GM12878 (cell line): Measurements from ENCODE around the gene CREB3. TPM values are rescaled to one million over a fixed set of nuclear protein-coding genes. Genes with fewer than 3 reads are reported as not detected.

ENCODE experiments used
- ATAC-seq: fragments of 200-7000 bp; cut with Tn5 transposase; 3 replicates; pipeline ENCODE4 v1.9.1; 2020; ENCODE audit warnings: mild to moderate bottlenecking, moderate library complexity
- BruUV-seq: library from RNA; stranded (reverse); fragments of 400-500 nt; replicated peaks from 2 replicates; lab custom pipeline; 2021; lab: Mats Ljungman, UMichigan
- CTCF ChIA-PET: fragments of 300-600 bp; sonication (Branson Sonifier 250); formaldehyde crosslinking; extraction: SDS; loops from one replicate; lab custom pipeline; 2021; ENCODE audit warnings: inconsistent platforms; lab: Yijun Ruan, JAX
- POLR2A ChIA-PET: fragments of 350-600 bp; formaldehyde crosslinking; extraction: SDS; loops from one replicate; lab custom pipeline; 2021; ENCODE audit warnings: inconsistent platforms; lab: Charles Lee
- RAD21 ChIA-PET: fragments of 300-600 bp; sonication (Branson Sonifier 250); formaldehyde crosslinking; loops from one replicate; lab custom pipeline; 2023; ENCODE audit warnings: antibody characterized with exemption; ENCODE audit not compliant: unreplicated experiment; lab: Charles Lee
- SMC1A ChIA-PET: fragments of 300-600 bp; sonication (Branson Sonifier 250); formaldehyde crosslinking; loops from one replicate; lab custom pipeline; 2023; ENCODE audit not compliant: unreplicated experiment, uncharacterized antibody; lab: Charles Lee
- DNase-seq: peaks from one replicate; pipeline ENCODE4 v3.0.0-alpha.2; 2011; ENCODE audit warnings: low read depth, low spot score
- FAIRE-seq: peaks from 3 replicates; lab custom pipeline; 2011; peaks lifted over from hg19 to GRCh38; lab: Jason Lieb, UNC
- H2AFZ ChIP-seq: 2 replicates; pipeline ENCODE4 v1.6.0; 2011; ENCODE audit warnings: low read depth, low read length, control low read depth; ENCODE audit not compliant: control insufficient read depth
- H3K27ac ChIP-seq: 2 replicates; pipeline ENCODE4 v1.5.1; 2011; ENCODE audit warnings: control low read depth; ENCODE audit not compliant: control insufficient read depth, insufficient read depth
- H3K27me3 ChIP-seq, 2 experiments: replicated peaks in 1 of 2; 2 replicates each; pipeline versions ENCODE4 v1.6.0 to v1.6.1; 2011; ENCODE audit warnings: low read length in 1 of 2; ENCODE audit not compliant: control insufficient read depth in 2 of 2, insufficient read depth in 2 of 2
- H3K36me3 ChIP-seq, 2 experiments: 2 replicates each; pipeline ENCODE4 v1.5.1; 2011; ENCODE audit warnings: low read length in 1 of 2; ENCODE audit not compliant: control insufficient read depth in 2 of 2, insufficient read depth in 2 of 2
- H3K4me1 ChIP-seq: 2 replicates; pipeline ENCODE4 v1.6.1; 2011; ENCODE audit warnings: mild to moderate bottlenecking, low read length, moderate library complexity, mixed read lengths; ENCODE audit not compliant: control insufficient read depth, insufficient read depth
- H3K4me2 ChIP-seq: 2 replicates; pipeline ENCODE4 v1.6.0; 2011; ENCODE audit warnings: control low read depth; ENCODE audit not compliant: control insufficient read depth, insufficient read depth
- H3K4me3 ChIP-seq: fragments of 200-600 bp; sonication (generic); 2 replicates; pipeline ENCODE4 v1.5.1; 2016
- H3K79me2 ChIP-seq: 2 replicates; pipeline ENCODE4 v1.6.0; 2011; ENCODE audit warnings: low read length; ENCODE audit not compliant: control insufficient read depth, insufficient read depth
- H3K9ac ChIP-seq: 2 replicates; pipeline ENCODE4 v1.8.0; 2011; ENCODE audit warnings: low read length, control low read depth, mixed read lengths; ENCODE audit not compliant: control insufficient read depth, insufficient read depth
- H3K9me3 ChIP-seq: replicated peaks from 3 replicates; pipeline ENCODE4 v1.5.1; 2011; ENCODE audit warnings: mild to moderate bottlenecking, low read length; ENCODE audit not compliant: control insufficient read depth, insufficient read depth
- H4K20me1 ChIP-seq: 2 replicates; pipeline ENCODE4 v1.6.0; 2011; ENCODE audit not compliant: control insufficient read depth, insufficient read depth
- BHLHE40 ChIP-seq, 2 experiments: fragments of 450-650 bp in 1 of 2; IDR thresholded peaks; 2 replicates each; pipeline ENCODE4 v1.6.1; 2011 to 2017; ENCODE audit warnings: low read depth in 2 of 2, borderline replicate concordance in 1 of 2, improper control_type of control experiment in 1 of 2, low read length in 1 of 2, mild to moderate bottlenecking in 1 of 2
- MTA2 ChIP-seq: fragments of 450-650 bp; IDR thresholded peaks from 2 replicates; pipeline ENCODE4 v1.6.1; 2016; ENCODE audit warnings: low read depth, mild to moderate bottlenecking, moderate library complexity
- SUZ12 ChIP-seq: fragments of 200-600 bp; sonication (generic); IDR thresholded peaks from one replicate; pipeline ENCODE4 v1.6.1; 2018; ENCODE audit warnings: antibody characterized with exemption, mild to moderate bottlenecking; ENCODE audit not compliant: unreplicated experiment
- TAF1 ChIP-seq: IDR thresholded peaks from 2 replicates; pipeline ENCODE4 v1.6.1; 2011; ENCODE audit warnings: mild to moderate bottlenecking, low read depth, low read length, borderline replicate concordance
- TBL1XR1 ChIP-seq: IDR thresholded peaks from 2 replicates; pipeline ENCODE4 v1.6.1; 2012; ENCODE audit warnings: low read depth, low read length, improper control_type of control experiment
- USF2 ChIP-seq: IDR thresholded peaks from 2 replicates; pipeline ENCODE4 v1.6.1; 2011; ENCODE audit warnings: low read depth, low read length, improper control_type of control experiment, borderline replicate concordance
- WRNIP1 ChIP-seq: IDR thresholded peaks from 2 replicates; pipeline ENCODE4 v1.6.1; 2011; ENCODE audit warnings: low read depth, low read length, improper control_type of control experiment, borderline replicate concordance
- YY1 ChIP-seq: IDR thresholded peaks from 2 replicates; pipeline ENCODE4 v1.6.1; 2011; ENCODE audit warnings: low read depth, mild to moderate bottlenecking, low read length
- ZNF592 ChIP-seq: fragments of 450-650 bp; IDR thresholded peaks from 2 replicates; pipeline ENCODE4 v1.6.1; 2017; ENCODE audit warnings: mild to moderate bottlenecking, moderate library complexity
- ZSCAN29 ChIP-seq: fragments of 450-650 bp; IDR thresholded peaks from 2 replicates; pipeline ENCODE4 v1.6.1; 2017; ENCODE audit warnings: mild to moderate bottlenecking, moderate library complexity
- WGBS: methylation state at CpG from one replicate; pipeline ENCODE4 v1.1.6; 2016; ENCODE audit warnings: low lambda C conversion rate; ENCODE audit not compliant: insufficient replicate concordance, insufficient coverage; ENCODE audit errors: missing lambda C conversion rate; 5-methylcytosine and 5-hydroxymethylcytosine counted together
- in situ Hi-C: fragments of 300-500 bp; cut with MboI; formaldehyde crosslinking; loops from 9 replicates; pipeline ENCODE4 v1.14.3; 2018; ENCODE audit warnings: mixed read lengths
- intact Hi-C: fragments of 100-400 bp; cut with micrococcal nuclease; formaldehyde crosslinking; loops from one replicate; pipeline ENCODE4 v1.14.2; 2022; ENCODE audit not compliant: unreplicated experiment
- polyA plus RNA-seq, 11 experiments: library from polyadenylated mRNA; depleted of rRNA in 4 of 11; unstranded in 6 of 11; stranded (reverse) in 5 of 11; fragments of >200 nt; fragmentation: Nextera tagmentation in 4 of 11; fragmentation: Illumina TruSeq in 1 of 11; extraction: Ambion mirVana in 4 of 11; extraction: Trizol in 1 of 11; gene quantifications; 1 replicate in 1 of 11; 2 replicates in 10 of 11; pipeline versions ENCODE4 v1.2.1 to v1.2.3, GENCODE V29; 2011 to 2016; ENCODE audit warnings: inconsistent platforms in 2 of 11, missing spikeins in 2 of 11, low read depth in 1 of 11
- total RNA-seq, 4 experiments: library from RNA; depleted of rRNA in 3 of 4; stranded (reverse); fragments of >200 nt in 3 of 4; fragmentation: Illumina TruSeq in 1 of 4; extraction: Trizol in 1 of 4; gene quantifications; 2 replicates each; pipeline versions ENCODE4 v1.2.1 to v1.2.3, GENCODE V29; 2013 to 2021
- TF ChIP-seq, protein P1 (sequence below): IDR thresholded peaks from 2 replicates; pipeline ENCODE4 v1.6.1; 2012; ENCODE audit warnings: low read depth, low read length, improper control_type of control experiment
- TF ChIP-seq, protein P2 (sequence below): IDR thresholded peaks from 2 replicates; pipeline ENCODE4 v1.6.1; 2012; ENCODE audit warnings: low read depth, low read length, improper control_type of control experiment
- TF ChIP-seq, protein P3 (sequence below): fragments of 450-650 bp; IDR thresholded peaks from 2 replicates; pipeline ENCODE4 v1.6.1; 2016; ENCODE audit warnings: mild to moderate bottlenecking

CREB3 gene
- total and polyA plus RNA-seq, 10 of the 15 experiments (the other 5 are each of a cell fraction or from before 2014, with no cell fraction given): 9.8 to 38.9 (median 19.8) TPM

DNA sequence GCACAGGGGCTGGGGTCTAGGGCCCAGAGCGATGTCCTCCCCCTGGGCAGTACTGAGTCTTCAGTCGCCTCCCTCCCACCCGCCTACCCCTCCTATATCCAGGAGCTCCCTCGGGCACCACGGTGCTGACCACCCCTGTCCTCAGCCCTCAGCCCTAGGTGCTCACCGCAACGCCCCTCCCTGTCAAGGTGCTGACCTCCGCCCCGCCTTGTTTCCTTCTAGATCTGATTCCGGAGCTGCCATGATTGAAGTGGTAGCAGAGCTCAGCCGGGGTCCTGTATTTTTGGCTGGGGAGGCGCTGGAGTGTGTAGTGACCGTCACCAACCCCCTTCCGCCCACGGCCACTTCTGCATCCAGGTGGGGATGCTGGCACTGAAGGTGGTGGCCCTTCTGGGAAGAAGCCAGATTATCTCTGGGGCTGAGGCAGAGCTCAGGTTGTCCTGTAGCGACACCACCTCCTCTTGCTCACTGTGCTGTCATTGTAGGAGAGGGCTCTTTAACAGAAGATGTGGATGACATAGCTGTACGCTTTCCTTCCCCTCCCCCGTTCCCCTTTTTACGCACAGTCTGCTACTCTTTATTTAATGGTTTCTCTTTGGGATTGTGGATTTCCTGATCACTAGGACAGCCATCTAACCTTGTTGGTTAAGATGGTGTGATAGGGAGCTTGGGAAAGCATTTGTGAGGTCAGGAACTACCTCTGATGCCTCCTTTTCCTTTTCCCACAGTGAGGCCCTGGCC lies 17.2 kb downstream of the CREB3 start (continued):
- no peak for TF ChIP-seq ZNF592
- no peak for TF ChIP-seq BHLHE40 (IDR thresholded peaks at IDR 0.05; ENCODE audit: borderline replicate concordance in 1 of 2, low read depth in 2 of 2, low read length in 1 of 2)
- TF ChIP-seq, protein P1, sequence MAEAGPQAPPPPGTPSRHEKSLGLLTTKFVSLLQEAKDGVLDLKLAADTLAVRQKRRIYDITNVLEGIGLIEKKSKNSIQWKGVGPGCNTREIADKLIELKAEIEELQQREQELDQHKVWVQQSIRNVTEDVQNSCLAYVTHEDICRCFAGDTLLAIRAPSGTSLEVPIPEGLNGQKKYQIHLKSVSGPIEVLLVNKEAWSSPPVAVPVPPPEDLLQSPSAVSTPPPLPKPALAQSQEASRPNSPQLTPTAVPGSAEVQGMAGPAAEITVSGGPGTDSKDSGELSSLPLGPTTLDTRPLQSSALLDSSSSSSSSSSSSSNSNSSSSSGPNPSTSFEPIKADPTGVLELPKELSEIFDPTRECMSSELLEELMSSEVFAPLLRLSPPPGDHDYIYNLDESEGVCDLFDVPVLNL: no peak

DNA sequence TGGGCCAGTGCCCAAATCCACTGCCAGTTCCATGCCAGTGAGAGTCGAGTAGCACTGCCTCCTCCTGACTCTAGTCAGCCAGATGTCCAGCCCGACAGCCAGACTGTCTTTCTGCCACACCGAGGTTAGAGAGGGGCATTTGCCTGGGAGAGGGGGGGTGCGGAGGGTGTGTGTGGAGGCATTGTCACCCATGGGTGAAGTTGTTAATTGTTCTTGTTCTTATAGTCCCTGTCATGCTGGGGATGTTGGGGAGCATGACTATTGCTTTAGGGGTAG lies 17.7 kb downstream of the CREB3 start:
- H3K9me3 ChIP-seq: no peaks in the 10 kb centered on the region
- ChIA-PET SMC1A (interaction anchor here (0.9 to 4.1 kb wide), 7 partner anchors 19 to 132 kb away, joined by 3 to 39 read pairs (median 7); partner anchors contain the start of genes ARHGEF39, CREB3, SPAG8 and TLN1), CTCF (interaction anchor here (0.7 to 9.5 kb wide), 6 partner anchors 15 to 55 kb away, joined by 3 to 147 read pairs (median 7); partner anchors contain the start of genes CREB3 and TLN1), RAD21 (interaction anchor here (1.0 to 5.0 kb wide), 5 partner anchors 20 to 146 kb away, joined by 3 to 74 read pairs (median 5); partner anchors contain the start of genes CREB3 and TLN1), POLR2A (interaction anchor here (0.6 to 6.2 kb wide), 8 partner anchors 10 to 134 kb away, joined by 3 to 70 read pairs (median 4); partner anchors contain the start of genes CCDC107, CREB3, RMRP and SPAG8)
- H3K9ac ChIP-seq: peak overlapping the region; percentile 82
- WGBS: 82% methylated on average over 4 of the region's 4 CpGs
- intact Hi-C loops (no loop called here), in situ Hi-C loops (no loop called here)
- H2AFZ ChIP-seq: no peak overlapping the region
- H3K4me3 ChIP-seq: peak overlapping the region; percentile 99
- FAIRE-seq (no peak), ATAC-seq (no peak), DNase-seq (no peak)
- H3K36me3 ChIP-seq: peaks cover 5 to 18% of the 10 kb centered on the region in 2 experiments
- peak overlapping the region; percentile 84 for H3K4me2 ChIP-seq
- peak overlapping the region; percentile 75; the same call in 1 of the 2 replicates for H3K27ac ChIP-seq
- H4K20me1 ChIP-seq: no peaks in the 10 kb centered on the region; the same call in 1 of the 2 replicates
- no peaks in the 10 kb centered on the region for H3K27me3 ChIP-seq
- BruUV-seq: no TSS peak
- peaks cover 45% of the 10 kb centered on the region for H3K79me2 ChIP-seq
- peaks cover 4% of the 10 kb centered on the region for H3K4me1 ChIP-seq
- TF ChIP-seq MTA2 (no peak), USF2 (no peak), ZSCAN29 (no peak), WRNIP1 (no peak), SUZ12 (no peak), TBL1XR1 (no peak), TAF1 (no peak), YY1 (no peak)
- TF ChIP-seq, protein P2, sequence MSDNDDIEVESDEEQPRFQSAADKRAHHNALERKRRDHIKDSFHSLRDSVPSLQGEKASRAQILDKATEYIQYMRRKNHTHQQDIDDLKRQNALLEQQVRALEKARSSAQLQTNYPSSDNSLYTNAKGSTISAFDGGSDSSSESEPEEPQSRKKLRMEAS: no peak
- TF ChIP-seq, protein P3, sequence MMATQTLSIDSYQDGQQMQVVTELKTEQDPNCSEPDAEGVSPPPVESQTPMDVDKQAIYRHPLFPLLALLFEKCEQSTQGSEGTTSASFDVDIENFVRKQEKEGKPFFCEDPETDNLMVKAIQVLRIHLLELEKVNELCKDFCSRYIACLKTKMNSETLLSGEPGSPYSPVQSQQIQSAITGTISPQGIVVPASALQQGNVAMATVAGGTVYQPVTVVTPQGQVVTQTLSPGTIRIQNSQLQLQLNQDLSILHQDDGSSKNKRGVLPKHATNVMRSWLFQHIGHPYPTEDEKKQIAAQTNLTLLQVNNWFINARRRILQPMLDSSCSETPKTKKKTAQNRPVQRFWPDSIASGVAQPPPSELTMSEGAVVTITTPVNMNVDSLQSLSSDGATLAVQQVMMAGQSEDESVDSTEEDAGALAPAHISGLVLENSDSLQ: no peak
